Measurements from ENCODE around the gene TERT. TPM values are rescaled to one million over a fixed set of nuclear protein-coding genes. Genes with fewer than 3 reads are reported as not detected.

Gene TERT
- total RNA-seq, 1 experiment from 2014 or later = 6.1 TPM

- Histone ChIP-seq H3K4me3 (ENCODE audit: low read depth, low read length) (no peak overlapping the region), H3K4me1 (no peaks in the 10 kb centered on the region), H3K36me3 (ENCODE audit: control insufficient read depth, insufficient read depth, low read length) (peaks cover 2% of the 10 kb centered on the region), H3K27me3 (replicated peaks; ENCODE audit: control insufficient read depth, insufficient read depth, low read length) (no peaks in the 10 kb centered on the region), H3K9me3 (no peaks in the 10 kb centered on the region)
- no peak overlapping the region for H3K4me3 Mint-ChIP-seq (ENCODE audit: unreplicated experiment)
- no peaks in the 10 kb centered on the region for H3K27me3 Mint-ChIP-seq (ENCODE audit: insufficient read depth, unreplicated experiment)
- no TSS peak for BruUV-seq (replicated peaks)
- H3K36me3 Mint-ChIP-seq (ENCODE audit: insufficient read depth, unreplicated experiment) = peaks cover 60% of the 10 kb centered on the region
- DNase-seq = no peak
- no peaks in the 10 kb centered on the region for H3K9me3 Mint-ChIP-seq (ENCODE audit: unreplicated experiment)
- ChIA-PET CTCF (no interaction called here), POLR2A (no interaction called here)
- H3K4me1 Mint-ChIP-seq (ENCODE audit: low read depth, unreplicated experiment) = no peaks in the 10 kb centered on the region
- intact Hi-C loops (cut with micrococcal nuclease; ENCODE audit: unreplicated experiment) = no loop called here
- no peak for TF ChIP-seq CTCF (IDR thresholded peaks at IDR 0.05; ENCODE audit: insufficient read depth in 1 of 2, low read depth in 1 of 2, low read length in 1 of 2, severe bottlenecking in 1 of 2, unreplicated experiment in 1 of 2)
- H3K27ac Mint-ChIP-seq (ENCODE audit: unreplicated experiment) = no peak overlapping the region
These were observed 42.1 kb upstream of the TERT start for GRCh38 chr5:1336749-1337488.

GRCh38 chr5:1336106-1336561 is 41.3 kb upstream of the TERT start:
- CTCF ChIA-PET = no interaction called here
- H3K36me3 Mint-ChIP-seq (ENCODE audit: insufficient read depth, unreplicated experiment) = peaks cover 60% of the 10 kb centered on the region

GRCh38 chr5:1335540-1336095 is 40.8 kb upstream of the TERT start:
- H3K36me3 ChIP-seq (ENCODE audit: control insufficient read depth, insufficient read depth, low read length) = peaks cover 2% of the 10 kb centered on the region
- H3K9me3 ChIP-seq = no peaks in the 10 kb centered on the region; the same call in 1 of the 2 replicates
- H3K4me3 ChIP-seq (ENCODE audit: low read depth, low read length) = no peak overlapping the region
- no peak for TF ChIP-seq CTCF (IDR thresholded peaks at IDR 0.05; ENCODE audit: insufficient read depth in 1 of 2, low read depth in 1 of 2, low read length in 1 of 2, severe bottlenecking in 1 of 2, unreplicated experiment in 1 of 2)
- H3K4me3 Mint-ChIP-seq (ENCODE audit: unreplicated experiment) = no peak overlapping the region
- no peaks in the 10 kb centered on the region for H3K9me3 Mint-ChIP-seq (ENCODE audit: unreplicated experiment)
- ChIA-PET POLR2A (no interaction called here), CTCF (no interaction called here)
- no peaks in the 10 kb centered on the region for H3K27me3 Mint-ChIP-seq (ENCODE audit: insufficient read depth, unreplicated experiment)
- DNase-seq = no peak
- H3K36me3 Mint-ChIP-seq (ENCODE audit: insufficient read depth, unreplicated experiment) = peaks cover 61% of the 10 kb centered on the region
- no peaks in the 10 kb centered on the region for H3K4me1 Mint-ChIP-seq (ENCODE audit: low read depth, unreplicated experiment)
- BruUV-seq (replicated peaks) = no TSS peak
- H3K27me3 ChIP-seq (replicated peaks; ENCODE audit: control insufficient read depth, insufficient read depth, low read length) = no peaks in the 10 kb centered on the region
- H3K4me1 ChIP-seq = no peaks in the 10 kb centered on the region
- intact Hi-C loops (cut with micrococcal nuclease; ENCODE audit: unreplicated experiment) = no loop called here
- no peak overlapping the region for H3K27ac Mint-ChIP-seq (ENCODE audit: unreplicated experiment)

More at GRCh38 chr5:1336106-1336561, 41.3 kb upstream of the TERT start:
- POLR2A ChIA-PET = no interaction called here
- Mint-ChIP-seq H3K4me1 (ENCODE audit: low read depth, unreplicated experiment) (no peaks in the 10 kb centered on the region), H3K27ac (ENCODE audit: unreplicated experiment) (no peak overlapping the region), H3K27me3 (ENCODE audit: insufficient read depth, unreplicated experiment) (no peaks in the 10 kb centered on the region), H3K9me3 (ENCODE audit: unreplicated experiment) (no peaks in the 10 kb centered on the region), H3K4me3 (ENCODE audit: unreplicated experiment) (no peak overlapping the region)
- Histone ChIP-seq H3K27me3 (replicated peaks; ENCODE audit: control insufficient read depth, insufficient read depth, low read length) (no peaks in the 10 kb centered on the region), H3K4me3 (ENCODE audit: low read depth, low read length) (no peak overlapping the region), H3K4me1 (no peaks in the 10 kb centered on the region), H3K36me3 (ENCODE audit: control insufficient read depth, insufficient read depth, low read length) (peaks cover 2% of the 10 kb centered on the region), H3K9me3 (no peaks in the 10 kb centered on the region)
- intact Hi-C loops (cut with micrococcal nuclease; ENCODE audit: unreplicated experiment) = no loop called here
- no TSS peak for BruUV-seq (replicated peaks)
- no peak for DNase-seq
- TF ChIP-seq CTCF (IDR thresholded peaks at IDR 0.05; ENCODE audit: insufficient read depth in 1 of 2, low read depth in 1 of 2, low read length in 1 of 2, severe bottlenecking in 1 of 2, unreplicated experiment in 1 of 2) = no peak

All from Caco-2 (cell line).